SK-N-SH (cell line): ENCODE results near the gene ZNF491. TPM values are rescaled to one million over a fixed set of nuclear protein-coding genes. Genes with fewer than 3 reads are reported as not detected.

Experiments used
- CTCF ChIA-PET: fragments of 300-600, 350-600 bp; formaldehyde crosslinking; extraction: SDS; loops from one replicate; lab custom pipeline; 2021; lab: Yijun Ruan, JAX
- POLR2A ChIA-PET: fragments of 350-600 bp; sonication (Branson Sonifier 250); formaldehyde crosslinking; extraction: SDS; loops from one replicate; lab custom pipeline; 2020; ENCODE audit warnings: antibody characterized with exemption, inconsistent platforms; lab: Yijun Ruan, JAX
- DNase-seq: peaks from one replicate; pipeline ENCODE4 v3.0.0; 2012
- H2AFZ ChIP-seq: fragments of 200-600 bp; sonication (generic); 2 replicates; pipeline ENCODE4 v1.8.1; 2016; ENCODE audit warnings: antibody characterized with exemption, mild to moderate bottlenecking, low read depth
- H3F3A ChIP-seq: fragments of 200-600 bp; sonication (generic); replicated peaks from 2 replicates; pipeline ENCODE3; 2016; ENCODE audit warnings: antibody characterized with exemption, mild to moderate bottlenecking; ENCODE audit not compliant: insufficient read depth
- H3K27ac ChIP-seq, 2 experiments: fragments of 200-500 bp in 1 of 2; fragments of 200-600 bp in 1 of 2; sonication (Bioruptor generic) in 1 of 2; sonication (generic), shearing (Covaris generic) in 1 of 2; 2 replicates each; pipeline versions ENCODE4 v1.5.1 to v1.6.1; 2014 to 2016; ENCODE audit warnings: low read depth in 2 of 2, inconsistent platforms in 1 of 2, low read length in 1 of 2, mild to moderate bottlenecking in 1 of 2, mixed read lengths in 1 of 2
- H3K27me3 ChIP-seq: fragments of 200-600 bp; sonication (generic), shearing (Covaris generic); 2 replicates; pipeline ENCODE4 v1.6.1; 2016; ENCODE audit warnings: mixed run types; ENCODE audit not compliant: insufficient read depth
- H3K36me3 ChIP-seq, 2 experiments: fragments of 200-500 bp in 1 of 2; fragments of 200-600 bp in 1 of 2; sonication (Bioruptor generic) in 1 of 2; sonication (generic) in 1 of 2; replicated peaks in 1 of 2; 2 replicates each; pipeline versions ENCODE3 to v1.5.1; 2014 to 2016; ENCODE audit warnings: low read length in 1 of 2, mild to moderate bottlenecking in 1 of 2; ENCODE audit not compliant: insufficient read depth in 2 of 2, control insufficient read depth in 1 of 2
- H3K4me1 ChIP-seq, 2 experiments: fragments of 200-500 bp in 1 of 2; fragments of 200-600 bp in 1 of 2; sonication (Bioruptor generic) in 1 of 2; sonication (generic), shearing (Covaris generic) in 1 of 2; 2 replicates each; pipeline versions ENCODE4 v1.5.1 to v1.6.1; 2014 to 2016; ENCODE audit warnings: low read depth in 1 of 2, low read length in 1 of 2, mixed run types in 1 of 2; ENCODE audit not compliant: insufficient read depth in 2 of 2, control insufficient read depth in 1 of 2
- H3K4me2 ChIP-seq: fragments of 200-600 bp; sonication (generic), shearing (Covaris generic); 2 replicates; pipeline ENCODE4 v1.6.1; 2017; ENCODE audit warnings: mixed run types
- H3K4me3 ChIP-seq, 2 experiments: fragments of 200-500 bp in 1 of 2; fragments of 200-600 bp in 1 of 2; sonication (Bioruptor generic) in 1 of 2; sonication (generic), shearing (Covaris generic) in 1 of 2; 2 replicates each; pipeline versions ENCODE4 v1.5.1 to v1.8.1; 2014 to 2016; ENCODE audit warnings: low read depth in 2 of 2, inconsistent platforms in 1 of 2, low read length in 1 of 2, mild to moderate bottlenecking in 1 of 2, mixed read lengths in 1 of 2, moderate library complexity in 1 of 2
- H3K79me2 ChIP-seq: fragments of 200-600 bp; sonication (generic); 2 replicates; pipeline ENCODE4 v1.8.1; 2017; ENCODE audit warnings: mild to moderate bottlenecking; ENCODE audit not compliant: insufficient read depth
- H3K9ac ChIP-seq: fragments of 200-600 bp; sonication (generic); 2 replicates; pipeline ENCODE4 v1.6.1; 2017; ENCODE audit warnings: mixed run types
- H3K9me2 ChIP-seq: fragments of 200-600 bp; sonication (generic); 2 replicates; pipeline ENCODE4 v1.6.1; 2017; ENCODE audit warnings: mixed run types
- H3K9me3 ChIP-seq: fragments of 200-600 bp; sonication (generic); 2 replicates; pipeline ENCODE4 v1.6.1; 2017; ENCODE audit warnings: mixed run types, mild to moderate bottlenecking, moderate library complexity
- H4K20me1 ChIP-seq: fragments of 200-600 bp; sonication (generic); 2 replicates; pipeline ENCODE4 v1.6.1; 2017; ENCODE audit warnings: mild to moderate bottlenecking, mixed run types; ENCODE audit not compliant: insufficient read depth
- CTCF ChIP-seq: fragments of 200-600 bp; sonication (generic); IDR thresholded peaks from 2 replicates; pipeline ENCODE4 v1.6.1; 2017; ENCODE audit warnings: antibody characterized with exemption, mild to moderate bottlenecking, moderate library complexity
- ELF1 ChIP-seq: IDR thresholded peaks from 2 replicates; pipeline ENCODE4 v1.4.0; 2012
- FOSL2 ChIP-seq: IDR thresholded peaks from 2 replicates; pipeline ENCODE4 v1.4.0; 2012; ENCODE audit warnings: low read depth, mild to moderate bottlenecking, moderate library complexity, borderline replicate concordance
- GABPA ChIP-seq: IDR thresholded peaks from 2 replicates; pipeline ENCODE4 v1.4.0; 2012; ENCODE audit warnings: low read depth, mild to moderate bottlenecking
- GATA2 ChIP-seq: sonication (generic); formaldehyde crosslinking; IDR thresholded peaks from 2 replicates; pipeline ENCODE4 v1.5.0; 2020; ENCODE audit warnings: mild to moderate bottlenecking, missing genetic modification reagents
- JUND ChIP-seq: IDR thresholded peaks from 2 replicates; pipeline ENCODE4 v1.4.0; 2012
- MEF2A ChIP-seq: IDR thresholded peaks from 2 replicates; pipeline ENCODE4 v1.4.0; 2012; ENCODE audit warnings: low read depth, borderline replicate concordance
- MXI1 ChIP-seq: IDR thresholded peaks from 2 replicates; pipeline ENCODE4 v1.6.1; 2012; ENCODE audit warnings: mild to moderate bottlenecking, low read depth, low read length, improper control_type of control experiment
- PBX3 ChIP-seq: IDR thresholded peaks from 2 replicates; pipeline ENCODE4; 2012
- RAD21 ChIP-seq: IDR thresholded peaks from 2 replicates; pipeline ENCODE4 v1.6.1; 2012; ENCODE audit warnings: mild to moderate bottlenecking, low read length
- RFX5 ChIP-seq: IDR thresholded peaks from 2 replicates; pipeline ENCODE4 v1.6.1; 2012; ENCODE audit warnings: mild to moderate bottlenecking, improper control_type of control experiment, low read length
- RXRA ChIP-seq: IDR thresholded peaks from 2 replicates; pipeline ENCODE4 v1.4.0; 2012; ENCODE audit warnings: low read depth, mild to moderate bottlenecking, borderline replicate concordance
- SIN3A ChIP-seq: IDR thresholded peaks from 2 replicates; pipeline ENCODE4 v1.6.1; 2012; ENCODE audit warnings: low read depth, mild to moderate bottlenecking, low read length, moderate library complexity, borderline replicate concordance
- SMC3 ChIP-seq: IDR thresholded peaks from 2 replicates; pipeline ENCODE4 v1.6.1; 2012; ENCODE audit warnings: low read depth, low read length, improper control_type of control experiment
- TAF1 ChIP-seq: IDR thresholded peaks from 2 replicates; pipeline ENCODE4 v1.6.1; 2012; ENCODE audit warnings: low read depth, mild to moderate bottlenecking, low read length, moderate library complexity, borderline replicate concordance
- TCF12 ChIP-seq: IDR thresholded peaks from 2 replicates; pipeline ENCODE4 v1.4.0; 2012
- TEAD4 ChIP-seq: IDR thresholded peaks from 2 replicates; pipeline ENCODE4 v1.4.0; 2012; ENCODE audit warnings: mild to moderate bottlenecking, borderline replicate concordance; ENCODE audit not compliant: insufficient read depth
- whole genome bisulfite sequencing: methylation state at CpG from one replicate; pipeline ENCODE4 v1.1.6; 2017; ENCODE audit warnings: low lambda C conversion rate; 5-methylcytosine and 5-hydroxymethylcytosine counted together
- polyA plus RNA-seq, 3 experiments: library from polyadenylated mRNA; depleted of rRNA; stranded (reverse); fragments of >200 nt; gene quantifications; 2 replicates each; pipeline ENCODE4 v1.2.3, GENCODE V29; 2012
- TF ChIP-seq, protein P1 (sequence below): fragments of 150-350 bp; IDR thresholded peaks from 2 replicates; pipeline ENCODE4 v1.6.1; 2016; ENCODE audit warnings: mild to moderate bottlenecking, low read depth, low read length
- TF ChIP-seq, protein P2 (sequence below): IDR thresholded peaks from 2 replicates; pipeline ENCODE4 v1.4.0; 2012; ENCODE audit warnings: low read depth

ZNF491 gene
- polyA plus RNA-seq, 1 of the 3 experiments (the other 2 are of a cell fraction): 0.77 TPM

GRCh38 chr19:11784356-11784755 is 14.0 kb upstream of the ZNF491 start:
- no peak for DNase-seq
- Histone ChIP-seq H3K9me2 (no peaks in the 10 kb centered on the region), H3F3A (peaks cover 3% of the 10 kb centered on the region), H3K79me2 (no peaks in the 10 kb centered on the region), H3K36me3 (peaks cover 27 to 47% of the 10 kb centered on the region in 2 experiments), H3K4me1 (no peaks in the 10 kb centered on the region), H3K27ac (no peak overlapping the region), H3K27me3 (no peaks in the 10 kb centered on the region), H2AFZ (no peak overlapping the region), H4K20me1 (no peaks in the 10 kb centered on the region), H3K9me3 (peaks cover 51% of the 10 kb centered on the region), H3K4me3 (no peak overlapping the region), H3K4me2 (no peak overlapping the region), H3K9ac (no peak overlapping the region)
- ChIA-PET CTCF (interaction anchor here (0.7 kb wide), 1 partner anchor 139 kb away, joined by 3 read pairs; no protein-coding TSS in a partner anchor), POLR2A (no interaction called here)
- 86% methylated on average over 3 of the region's 3 CpGs for WGBS
- TF ChIP-seq, protein P1, sequence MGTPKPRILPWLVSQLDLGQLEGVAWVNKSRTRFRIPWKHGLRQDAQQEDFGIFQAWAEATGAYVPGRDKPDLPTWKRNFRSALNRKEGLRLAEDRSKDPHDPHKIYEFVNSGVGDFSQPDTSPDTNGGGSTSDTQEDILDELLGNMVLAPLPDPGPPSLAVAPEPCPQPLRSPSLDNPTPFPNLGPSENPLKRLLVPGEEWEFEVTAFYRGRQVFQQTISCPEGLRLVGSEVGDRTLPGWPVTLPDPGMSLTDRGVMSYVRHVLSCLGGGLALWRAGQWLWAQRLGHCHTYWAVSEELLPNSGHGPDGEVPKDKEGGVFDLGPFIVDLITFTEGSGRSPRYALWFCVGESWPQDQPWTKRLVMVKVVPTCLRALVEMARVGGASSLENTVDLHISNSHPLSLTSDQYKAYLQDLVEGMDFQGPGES: no peak
- no peak for TF ChIP-seq RFX5
- TF ChIP-seq, protein P2, sequence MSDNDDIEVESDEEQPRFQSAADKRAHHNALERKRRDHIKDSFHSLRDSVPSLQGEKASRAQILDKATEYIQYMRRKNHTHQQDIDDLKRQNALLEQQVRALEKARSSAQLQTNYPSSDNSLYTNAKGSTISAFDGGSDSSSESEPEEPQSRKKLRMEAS: no peak
- no peak for TF ChIP-seq RAD21
- TF ChIP-seq TEAD4: no peak
- no peak for TF ChIP-seq ELF1
- no peak for TF ChIP-seq FOSL2
- TF ChIP-seq JUND: no peak
- TF ChIP-seq MXI1: no peak
- no peak for TF ChIP-seq SIN3A
- TF ChIP-seq MEF2A: no peak
- TF ChIP-seq GATA2 (CRISPR knock-in tag): no peak
- no peak for TF ChIP-seq RXRA
- TF ChIP-seq CTCF: no peak
- no peak for TF ChIP-seq PBX3

DNA sequence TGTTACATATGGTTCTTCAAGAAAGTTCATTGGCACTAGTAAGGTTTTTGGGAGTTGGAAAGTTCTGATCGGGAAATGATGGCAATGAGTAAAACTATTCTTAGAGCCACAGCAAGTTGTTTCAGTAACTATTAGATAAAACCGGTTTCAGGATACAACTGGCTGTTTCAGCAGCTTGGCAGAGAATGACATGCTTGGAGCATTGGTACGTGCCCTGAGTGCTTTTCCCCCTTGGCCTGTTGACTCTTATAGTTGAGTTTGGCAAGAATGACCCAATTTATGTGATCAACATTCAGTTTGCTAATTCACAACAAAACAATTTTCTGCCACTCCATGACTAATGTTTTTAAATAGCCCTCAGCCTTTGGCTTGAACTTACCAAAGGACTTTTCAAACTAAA is 10.8 kb upstream of the ZNF491 start:
- POLR2A ChIA-PET: no interaction called here
- H3K27ac ChIP-seq: no peak overlapping the region
- no peaks in the 10 kb centered on the region for H3K27me3 ChIP-seq
- H3K9me2 ChIP-seq: no peaks in the 10 kb centered on the region
- H3K4me1 ChIP-seq: no peaks in the 10 kb centered on the region
- no peak overlapping the region for H3K4me2 ChIP-seq
- CTCF ChIA-PET: interaction anchor here (2.3 kb wide), 1 partner anchor 10 kb away, joined by 20 read pairs; the partner anchor contains the start of gene ZNF491
- peaks cover 0 to 15% of the 10 kb centered on the region in 2 experiments for H3K36me3 ChIP-seq
- no peak for DNase-seq
- no peak overlapping the region for H2AFZ ChIP-seq
- no peak overlapping the region for H3K4me3 ChIP-seq
- no peak overlapping the region for H3K9ac ChIP-seq
- no peaks in the 10 kb centered on the region for H3F3A ChIP-seq
- no peaks in the 10 kb centered on the region for H3K79me2 ChIP-seq
- peaks cover 24% of the 10 kb centered on the region for H3K9me3 ChIP-seq
- 60% methylated on average over 3 of the region's 3 CpGs for WGBS
- no peaks in the 10 kb centered on the region for H4K20me1 ChIP-seq
- TF ChIP-seq GATA2 (CRISPR knock-in tag) (no peak), SMC3 (no peak), RFX5 (no peak), TEAD4 (no peak), TAF1 (no peak), TCF12 (no peak), CTCF (no peak), MEF2A (no peak), GABPA (no peak), RXRA (no peak), JUND (no peak)
- TF ChIP-seq, protein P1: no peak
